Activated T-cell treated with anti-CD3 and anti-CD28 coated beads, Interleukin-2, amount 50 U/mL, for 4 hours (primary cell): Measurements from ENCODE around the gene SUN5. TPM values are rescaled to one million over a fixed set of nuclear protein-coding genes. Genes with fewer than 3 reads are reported as not detected.

Source experiments
- ATAC-seq, 2 donors: fragments of 200-7000 bp; cut with Tn5 transposase; one replicate each; pipeline ENCODE4 v1.10.0; 2021
- DNase-seq: peaks from one replicate; pipeline ENCODE4 v3.0.0-alpha.2; 2020
- H3K27me3 Mint-ChIP-seq: one replicate; pipeline ENCODE4 v1.8.0; 2021; ENCODE audit warnings: low read depth, mixed read lengths
- H3K36me3 Mint-ChIP-seq: one replicate; pipeline ENCODE4 v1.8.0; 2022; ENCODE audit warnings: mixed read lengths; ENCODE audit not compliant: insufficient read depth
- H3K4me1 Mint-ChIP-seq: one replicate; pipeline ENCODE4 v1.8.0; 2021; ENCODE audit warnings: low read depth, mixed read lengths
- H3K4me3 Mint-ChIP-seq: one replicate; pipeline ENCODE4 v1.8.0; 2021; ENCODE audit warnings: mild to moderate bottlenecking, moderate library complexity, mixed read lengths
- H3K9me3 Mint-ChIP-seq: one replicate; pipeline ENCODE4 v1.8.0; 2021; ENCODE audit warnings: mixed read lengths
- total RNA-seq, 3 donors: library from RNA; stranded (reverse); gene quantifications; one replicate each; pipeline ENCODE4 v1.2.1, GENCODE V29; 2021

SUN5 gene
- total RNA-seq, 3 donors from 2014 or later, result not detected

GRCh38 chr20:32943490-32944052, 60.7 kb downstream of the SUN5 start:
- no peak for DNase-seq
- peaks cover 4% of the 10 kb centered on the region for H3K9me3 Mint-ChIP-seq
- no peak for ATAC-seq
- no peaks in the 10 kb centered on the region for H3K27me3 Mint-ChIP-seq
- H3K4me1 Mint-ChIP-seq, result peaks cover 20% of the 10 kb centered on the region
- no peak overlapping the region for H3K4me3 Mint-ChIP-seq
- H3K36me3 Mint-ChIP-seq, result no peaks in the 10 kb centered on the region

- H3K4me3 Mint-ChIP-seq, result no peak overlapping the region
- peaks cover 11% of the 10 kb centered on the region for H3K4me1 Mint-ChIP-seq
- ATAC-seq (no peak), DNase-seq (no peak)
- H3K27me3 Mint-ChIP-seq, result no peaks in the 10 kb centered on the region
- H3K36me3 Mint-ChIP-seq, result no peaks in the 10 kb centered on the region
- peaks cover 4% of the 10 kb centered on the region for H3K9me3 Mint-ChIP-seq
These were observed 62.9 kb downstream of the SUN5 start for GRCh38 chr20:32941155-32941885.

GRCh38 chr20:32934580-32934979, 69.7 kb downstream of the SUN5 start:
- H3K27me3 Mint-ChIP-seq, result no peaks in the 10 kb centered on the region
- H3K9me3 Mint-ChIP-seq, result no peaks in the 10 kb centered on the region
- DNase-seq (no peak), ATAC-seq (no peak)
- no peaks in the 10 kb centered on the region for H3K36me3 Mint-ChIP-seq
- H3K4me3 Mint-ChIP-seq, result no peak overlapping the region
- no peaks in the 10 kb centered on the region for H3K4me1 Mint-ChIP-seq

Other genes starting within 250 kb of the SUN5 start
- 1 to 10 TPM in 1 of 3 donors, under 1 TPM in 2; 0.63 to 1.0 (median 0.63) TPM for gene DNMT3B, start 242.0 kb downstream of the SUN5 start, total RNA-seq
- 100 to 1,000 TPM; 162 to 177 (median 169) TPM for gene MAPRE1, start 184.5 kb downstream of the SUN5 start, total RNA-seq
- gene EFCAB8, start 145.5 kb downstream of the SUN5 start, total RNA-seq, result under 1 TPM; 0.25 to 0.40 (median 0.38) TPM
- gene BPIFB2, start 3.3 kb upstream of the SUN5 start, total RNA-seq, result under 1 TPM in 1 of 3 donors, not detected in 2; 0.11 TPM
- not detected for gene BPIFB6, start 27.2 kb upstream of the SUN5 start, total RNA-seq
- gene BPIFB3, start 49.5 kb upstream of the SUN5 start, total RNA-seq, result not detected
- gene BPIFB4, start 75.2 kb upstream of the SUN5 start, total RNA-seq, result not detected
- not detected for gene BPIFA2, start 163.7 kb upstream of the SUN5 start, total RNA-seq
- not detected for gene BPIFA3, start 212.9 kb upstream of the SUN5 start, total RNA-seq
- not detected for gene BPIFA1, start 231.6 kb upstream of the SUN5 start, total RNA-seq